Fibroblast of the aortic adventitia (primary cell): ENCODE results near the gene DBN1. TPM values are rescaled to one million over a fixed set of nuclear protein-coding genes. Genes with fewer than 3 reads are reported as not detected.

Source experiments
- DNase-seq: peaks from one replicate; pipeline ENCODE4 v3.0.0-alpha.2; 2010; ENCODE audit warnings: low read depth
- H3K4me3 ChIP-seq: 2 replicates; pipeline ENCODE4 v1.5.1; 2011; ENCODE audit warnings: low read depth, mild to moderate bottlenecking, control low read depth, low read length, moderate library complexity
- total RNA-seq: library from RNA; depleted of rRNA; stranded (reverse); fragments of >200 nt; gene quantifications from 2 replicates; pipeline ENCODE4 v1.2.3, GENCODE V29; 2012; ENCODE audit warnings: low replicate concordance
- TF ChIP-seq, protein P1 (sequence below): IDR thresholded peaks from 2 replicates; pipeline ENCODE4 v1.5.1; 2011; ENCODE audit warnings: mild to moderate bottlenecking, low read length, control low read depth, inconsistent platforms; ENCODE audit not compliant: insufficient read depth

Gene DBN1
- total RNA-seq, 1 donor = 188 TPM

DNA sequence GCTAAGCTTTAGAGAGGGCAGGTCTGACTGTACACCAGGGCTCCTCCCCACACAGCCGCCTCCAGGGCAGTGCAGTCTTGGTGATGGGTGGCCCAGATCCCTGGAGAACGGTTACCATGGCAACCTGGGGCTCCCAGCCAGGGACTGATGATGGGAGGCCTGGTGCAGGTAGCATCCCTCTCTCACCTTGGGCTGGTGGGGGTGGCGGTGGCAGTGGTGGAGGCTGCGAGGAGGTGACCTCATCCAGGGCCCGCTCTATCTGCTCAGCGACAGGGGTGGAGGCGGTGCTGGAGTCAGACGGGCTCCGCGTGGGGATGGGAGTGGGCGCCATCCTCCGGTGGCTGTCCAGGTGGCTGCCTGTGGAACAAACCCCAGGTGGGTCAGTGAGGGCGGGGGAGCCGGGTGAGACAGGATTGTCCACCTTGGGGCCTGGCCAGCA lies 14.5 kb downstream of the DBN1 start:
- no peak overlapping the region for H3K4me3 ChIP-seq
- DNase-seq = no peak
- TF ChIP-seq, protein P1, sequence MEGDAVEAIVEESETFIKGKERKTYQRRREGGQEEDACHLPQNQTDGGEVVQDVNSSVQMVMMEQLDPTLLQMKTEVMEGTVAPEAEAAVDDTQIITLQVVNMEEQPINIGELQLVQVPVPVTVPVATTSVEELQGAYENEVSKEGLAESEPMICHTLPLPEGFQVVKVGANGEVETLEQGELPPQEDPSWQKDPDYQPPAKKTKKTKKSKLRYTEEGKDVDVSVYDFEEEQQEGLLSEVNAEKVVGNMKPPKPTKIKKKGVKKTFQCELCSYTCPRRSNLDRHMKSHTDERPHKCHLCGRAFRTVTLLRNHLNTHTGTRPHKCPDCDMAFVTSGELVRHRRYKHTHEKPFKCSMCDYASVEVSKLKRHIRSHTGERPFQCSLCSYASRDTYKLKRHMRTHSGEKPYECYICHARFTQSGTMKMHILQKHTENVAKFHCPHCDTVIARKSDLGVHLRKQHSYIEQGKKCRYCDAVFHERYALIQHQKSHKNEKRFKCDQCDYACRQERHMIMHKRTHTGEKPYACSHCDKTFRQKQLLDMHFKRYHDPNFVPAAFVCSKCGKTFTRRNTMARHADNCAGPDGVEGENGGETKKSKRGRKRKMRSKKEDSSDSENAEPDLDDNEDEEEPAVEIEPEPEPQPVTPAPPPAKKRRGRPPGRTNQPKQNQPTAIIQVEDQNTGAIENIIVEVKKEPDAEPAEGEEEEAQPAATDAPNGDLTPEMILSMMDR = no peak

DNA sequence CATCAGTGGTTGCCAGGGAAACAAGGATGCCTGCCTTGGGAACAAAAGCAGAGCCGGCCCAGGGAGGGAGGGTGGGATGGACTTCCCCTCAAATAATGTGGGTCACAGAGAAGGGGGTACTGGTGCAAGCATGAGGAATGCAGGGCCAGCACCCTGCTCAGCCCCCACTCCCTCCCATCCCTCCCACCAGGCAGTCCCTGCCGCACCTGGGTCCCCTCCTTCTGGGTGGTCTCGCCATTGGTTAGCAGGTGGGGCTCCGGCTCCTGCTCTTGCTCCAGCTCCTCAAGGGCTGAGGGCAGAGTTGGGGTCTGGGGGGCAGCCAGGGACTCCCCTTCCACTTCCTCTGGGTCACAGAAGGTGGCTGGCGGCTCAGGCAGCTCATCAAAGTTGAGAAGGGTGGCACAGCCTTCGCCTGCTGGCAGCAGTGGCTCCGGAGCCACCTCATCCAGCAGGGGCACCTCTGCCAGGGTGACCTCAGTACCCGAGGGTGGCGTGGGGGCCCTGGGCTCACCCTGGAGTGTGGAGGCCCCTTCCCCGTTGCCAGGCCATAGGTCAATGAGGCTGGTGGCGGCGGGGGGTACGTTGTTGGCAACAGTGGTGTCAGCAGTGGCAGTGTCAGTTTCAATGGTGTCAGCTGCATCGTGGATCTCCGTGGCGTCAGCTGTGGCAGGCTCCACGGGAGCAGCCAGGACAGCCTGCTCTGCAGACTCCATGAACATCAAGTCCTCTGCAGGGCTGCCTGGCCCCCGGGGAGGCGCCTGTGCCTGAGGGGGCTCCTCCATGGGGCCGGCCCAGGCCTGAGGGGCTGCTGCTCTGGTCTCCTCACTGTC lies 15.4 kb downstream of the DBN1 start:
- TF ChIP-seq, protein P1 = no peak
- H3K4me3 ChIP-seq = no peak overlapping the region
- no peak for DNase-seq

DNA sequence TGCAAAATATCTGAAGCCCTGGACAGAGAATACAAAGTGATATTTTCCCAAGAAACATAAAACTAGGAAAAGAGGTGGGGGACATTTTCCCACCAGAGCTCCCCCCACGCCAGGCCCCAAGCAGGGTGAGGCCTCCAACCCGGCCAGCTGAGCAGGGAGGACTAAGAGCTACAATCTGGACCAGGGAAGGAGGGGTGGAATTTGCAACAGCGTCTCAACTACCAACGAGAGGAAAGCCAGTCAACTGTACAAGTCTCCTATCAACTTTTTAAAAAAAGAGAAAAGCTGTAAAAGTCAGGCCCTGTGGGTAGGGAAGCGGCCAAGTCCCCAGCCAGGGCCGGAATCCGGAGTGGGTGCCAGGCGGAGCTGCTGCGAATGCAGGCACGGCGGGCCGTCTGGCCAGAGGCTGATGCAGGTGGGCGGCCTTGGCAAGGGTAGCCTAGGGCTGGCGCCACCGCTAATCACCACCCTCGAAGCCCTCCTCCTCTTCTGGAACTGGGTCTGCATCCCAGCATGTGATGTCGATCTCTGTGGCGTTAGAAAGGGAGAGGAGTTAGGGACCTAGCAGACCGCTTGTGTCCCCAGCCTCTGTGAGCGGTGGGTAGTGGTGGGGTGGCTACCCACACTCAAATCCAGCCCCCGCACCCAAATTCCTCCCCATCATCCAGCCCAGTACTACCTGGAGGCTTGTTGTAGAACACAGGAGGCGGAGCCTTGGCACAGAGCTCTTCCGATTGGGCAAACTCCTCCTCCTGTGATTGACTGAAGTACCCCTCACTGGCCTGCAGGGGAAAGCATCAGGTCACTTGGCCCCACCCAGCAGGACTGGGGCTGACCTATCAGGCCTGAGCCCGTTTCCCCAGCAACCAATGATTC lies 16.2 kb downstream of the DBN1 start:
- peak; percentile 95 for DNase-seq
- TF ChIP-seq, protein P1 = peak; percentile 81
- no peak overlapping the region for H3K4me3 ChIP-seq

DNA sequence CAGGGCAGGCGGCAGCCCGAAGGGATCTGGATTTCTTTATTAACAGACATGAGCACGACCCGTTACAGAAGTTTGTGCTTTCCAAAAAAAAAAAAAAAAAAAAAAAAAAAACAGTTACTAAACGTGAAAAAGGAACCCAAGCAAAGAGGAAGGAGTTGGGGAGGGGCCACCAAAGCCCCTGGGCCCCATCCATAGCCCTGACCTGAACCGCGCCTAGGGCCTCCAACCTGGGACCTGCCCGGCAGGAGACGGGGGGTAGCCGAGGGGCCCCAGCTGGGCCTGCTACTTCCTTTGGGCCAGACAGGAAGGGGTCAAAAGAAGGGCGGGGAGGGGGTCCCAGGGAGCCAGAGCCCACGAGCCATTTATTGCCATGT lies 16.9 kb downstream of the DBN1 start:
- TF ChIP-seq, protein P1 = no peak
- H3K4me3 ChIP-seq = no peak overlapping the region
- no peak for DNase-seq

DNA sequence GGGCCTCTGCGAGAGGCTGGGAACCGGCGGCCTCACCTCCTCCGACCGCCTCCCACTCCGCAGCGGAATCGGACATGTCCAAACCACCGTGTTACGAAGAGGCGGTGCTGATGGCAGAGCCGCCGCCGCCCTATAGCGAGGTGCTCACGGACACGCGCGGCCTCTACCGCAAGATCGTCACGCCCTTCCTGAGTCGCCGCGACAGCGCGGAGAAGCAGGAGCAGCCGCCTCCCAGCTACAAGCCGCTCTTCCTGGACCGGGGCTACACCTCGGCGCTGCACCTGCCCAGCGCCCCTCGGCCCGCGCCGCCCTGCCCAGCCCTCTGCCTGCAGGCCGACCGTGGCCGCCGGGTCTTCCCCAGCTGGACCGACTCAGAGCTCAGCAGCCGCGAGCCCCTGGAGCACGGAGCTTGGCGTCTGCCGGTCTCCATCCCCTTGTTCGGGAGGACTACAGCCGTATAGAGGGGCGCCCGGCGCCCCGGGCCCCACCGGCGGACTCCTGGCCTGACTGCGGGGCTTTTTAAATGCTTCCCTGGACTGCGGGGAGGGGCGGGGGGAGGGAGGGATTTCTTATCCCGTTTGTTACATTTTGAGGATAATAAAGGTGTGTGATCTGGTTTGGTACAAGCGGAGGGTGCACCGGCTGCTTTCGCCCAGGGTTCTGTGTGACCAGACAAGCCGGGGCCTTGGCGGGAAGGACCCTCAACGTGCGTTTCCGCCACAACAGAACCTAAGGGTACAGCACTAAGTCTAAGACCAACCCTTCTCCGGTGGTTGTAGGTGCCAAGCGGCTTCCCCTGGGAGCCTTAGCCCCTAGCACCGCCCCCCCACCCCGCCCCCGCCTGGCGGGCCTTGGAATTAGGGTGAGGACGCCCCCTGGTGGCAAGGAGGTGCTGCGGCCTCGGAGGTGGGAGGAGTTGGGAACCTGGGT lies 17.5 kb downstream of the DBN1 start:
- TF ChIP-seq, protein P1 = peak; percentile 98
- peak overlapping the region; percentile 22 for H3K4me3 ChIP-seq
- DNase-seq = peak; percentile 90

DNA sequence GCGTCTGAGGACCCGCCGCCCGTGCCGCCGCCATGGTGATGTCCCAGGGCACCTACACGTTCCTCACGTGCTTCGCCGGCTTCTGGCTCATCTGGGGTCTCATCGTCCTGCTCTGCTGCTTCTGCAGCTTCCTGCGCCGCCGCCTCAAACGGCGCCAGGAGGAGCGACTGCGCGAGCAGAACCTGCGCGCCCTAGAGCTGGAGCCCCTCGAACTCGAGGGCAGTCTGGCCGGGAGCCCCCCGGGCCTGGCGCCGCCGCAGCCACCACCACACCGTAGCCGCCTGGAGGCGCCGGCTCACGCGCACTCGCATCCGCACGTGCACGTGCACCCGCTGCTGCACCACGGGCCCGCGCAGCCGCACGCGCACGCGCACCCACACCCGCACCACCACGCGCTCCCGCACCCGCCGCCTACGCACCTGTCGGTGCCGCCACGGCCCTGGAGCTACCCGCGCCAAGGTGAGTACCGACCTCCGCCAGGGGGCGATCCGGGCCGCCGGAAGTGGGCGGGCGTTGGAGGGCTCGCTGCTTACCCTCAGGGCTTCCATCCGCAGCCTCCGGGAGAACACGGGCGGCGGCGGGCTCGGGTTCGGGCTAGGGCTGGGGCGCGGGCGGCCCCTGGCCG lies 18.3 kb downstream of the DBN1 start:
- peak overlapping the region; percentile 39 for H3K4me3 ChIP-seq
- TF ChIP-seq, protein P1 = peak; percentile 47
- DNase-seq = peak; percentile 47
